OCI-LY3 (cell line): ENCODE results near the gene GGTLC1.

Experiments
- CTCF ChIP-seq: fragments of 200-600, 300-600 bp; sonication (generic); IDR thresholded peaks from 2 replicates; pipeline ENCODE4 v1.5.1; 2014; ENCODE audit warnings: antibody characterized with exemption, low read length, low read depth
- EZH2phosphoT487 ChIP-seq: fragments of 200-600 bp; shearing (Covaris generic); IDR thresholded peaks from 2 replicates; pipeline ENCODE4 v1.6.1; 2018; ENCODE audit warnings: antibody characterized with exemption, mixed run types, low read depth

DNA sequence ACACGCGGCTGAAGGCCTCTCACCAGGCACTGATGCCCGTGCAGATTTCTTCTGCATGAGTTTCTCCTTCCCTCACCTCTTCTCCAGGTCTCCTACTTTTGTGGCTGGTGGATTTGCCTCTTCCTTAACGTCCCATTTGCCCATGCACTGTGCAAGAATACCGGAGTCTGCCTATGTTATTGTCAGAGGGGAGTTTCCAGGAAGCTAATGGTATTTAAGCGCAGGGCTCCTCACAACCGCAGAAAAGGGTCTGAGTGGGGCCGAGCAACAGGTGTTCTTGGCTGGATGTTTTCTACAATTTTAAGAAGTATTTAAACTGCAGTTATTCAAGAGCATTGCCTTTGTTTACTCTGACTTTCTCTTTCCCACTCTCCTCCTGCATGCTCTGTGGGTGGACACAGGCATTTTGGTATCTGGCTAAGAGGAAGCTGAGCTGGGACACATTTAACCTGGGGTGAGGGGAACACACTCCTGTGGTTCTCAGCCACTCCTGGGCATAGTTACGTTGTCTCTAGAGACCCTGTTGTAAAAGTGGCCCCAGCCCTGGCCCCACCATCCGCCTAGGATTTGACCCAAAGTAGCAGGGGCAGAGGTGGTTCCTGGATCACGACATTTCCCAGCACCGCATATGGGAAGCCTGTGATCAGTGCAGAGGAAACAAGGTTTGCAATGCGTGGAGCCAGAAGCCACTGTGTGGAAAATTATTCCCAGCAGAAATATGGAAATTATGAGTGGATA is 34.4 kb downstream of the GGTLC1 start:
- TF ChIP-seq CTCF (no peak), EZH2phosphoT487 (no peak)
